Upper lobe of left lung (tissue), 6 donors: ENCODE measurements around the gene SHISA7. TPM values are rescaled to one million over a fixed set of nuclear protein-coding genes. Genes with fewer than 3 reads are reported as not detected.

Experiments used
- ATAC-seq, 2 donors: fragments of 200-7000 bp; cut with Tn5 transposase; one replicate each; pipeline ENCODE4 v1.9.1; 2022; ENCODE audit warnings: mild to moderate bottlenecking in 2 of 2, moderate library complexity in 2 of 2; ENCODE audit not compliant: low FRiP score in 2 of 2
- DNase-seq, 2 donors: peaks; one replicate each; pipeline ENCODE4 v3.0.0-alpha.2; 2019 to 2020
- H3K27ac ChIP-seq, 4 donors: fragments of 200-600 bp; sonication (generic); one replicate each; pipeline ENCODE4 v1.5.1; 2016 to 2019
- H3K27me3 ChIP-seq, 4 donors: fragments of 200-600 bp; sonication (generic); one replicate each; pipeline ENCODE4 v1.5.1; 2017 to 2019
- H3K36me3 ChIP-seq, 4 donors: fragments of 200-600 bp; sonication (generic); one replicate each; pipeline ENCODE4 v1.5.1; 2016 to 2019
- H3K4me1 ChIP-seq, 4 donors: fragments of 200-600 bp; sonication (generic); one replicate each; pipeline ENCODE4 v1.5.1; 2018 to 2019
- H3K4me3 ChIP-seq, 4 donors: fragments of 200-600 bp; sonication (generic); one replicate each; pipeline ENCODE4 v1.5.1; 2017 to 2019; ENCODE audit warnings: mild to moderate bottlenecking in 2 of 4, moderate library complexity in 1 of 4
- H3K9me3 ChIP-seq, 4 donors: fragments of 200-600 bp; sonication (generic); one replicate each; pipeline ENCODE4 v1.5.1; 2018 to 2019
- EP300 ChIP-seq, 4 donors: sonication (generic); formaldehyde crosslinking; IDR thresholded peaks; one replicate each; pipeline ENCODE4 v1.5.1; 2017; ENCODE audit warnings: antibody characterized with exemption in 4 of 4, control low read depth in 2 of 4
- POLR2A ChIP-seq, 4 donors: fragments of 450-650 bp; IDR thresholded peaks; one replicate each; pipeline ENCODE4 v1.5.1; 2016 to 2017; ENCODE audit warnings: antibody characterized with exemption in 4 of 4, mild to moderate bottlenecking in 2 of 4
- POLR2AphosphoS5 ChIP-seq, 2 donors: sonication (generic); formaldehyde crosslinking; IDR thresholded peaks; one replicate each; pipeline ENCODE4 v1.5.1; 2017; ENCODE audit warnings: antibody characterized with exemption in 2 of 2
- WGBS, 2 donors: methylation state at CpG; one replicate each; pipeline ENCODE4 v1.1.5; 2017 to 2018; 5-methylcytosine and 5-hydroxymethylcytosine counted together
- total RNA-seq, 6 donors: library from RNA; depleted of rRNA in 4 of 6; stranded (reverse); fragments of >200 nt in 4 of 6; gene quantifications; one replicate each; pipeline versions ENCODE4 v1.1.0 to v1.2.1, GENCODE V29; 2016 to 2021
- TF ChIP-seq, protein P1 (sequence below), 6 experiments: fragments of 450-650 bp in 4 of 6; fragments of 200-600 bp in 2 of 6; sonication (generic) in 2 of 6; IDR thresholded peaks; one replicate each; pipeline ENCODE4 v1.5.1; 2016 to 2019; ENCODE audit warnings: antibody characterized with exemption in 6 of 6
- donor health status: DM: no; HTN: no; CAD: no; lungs with moderate emphysema.
- donor health status: DM: no; HTN: yes; CAD: no; lungs with severe emphysema.

Gene SHISA7
- not detected for total RNA-seq

DNA sequence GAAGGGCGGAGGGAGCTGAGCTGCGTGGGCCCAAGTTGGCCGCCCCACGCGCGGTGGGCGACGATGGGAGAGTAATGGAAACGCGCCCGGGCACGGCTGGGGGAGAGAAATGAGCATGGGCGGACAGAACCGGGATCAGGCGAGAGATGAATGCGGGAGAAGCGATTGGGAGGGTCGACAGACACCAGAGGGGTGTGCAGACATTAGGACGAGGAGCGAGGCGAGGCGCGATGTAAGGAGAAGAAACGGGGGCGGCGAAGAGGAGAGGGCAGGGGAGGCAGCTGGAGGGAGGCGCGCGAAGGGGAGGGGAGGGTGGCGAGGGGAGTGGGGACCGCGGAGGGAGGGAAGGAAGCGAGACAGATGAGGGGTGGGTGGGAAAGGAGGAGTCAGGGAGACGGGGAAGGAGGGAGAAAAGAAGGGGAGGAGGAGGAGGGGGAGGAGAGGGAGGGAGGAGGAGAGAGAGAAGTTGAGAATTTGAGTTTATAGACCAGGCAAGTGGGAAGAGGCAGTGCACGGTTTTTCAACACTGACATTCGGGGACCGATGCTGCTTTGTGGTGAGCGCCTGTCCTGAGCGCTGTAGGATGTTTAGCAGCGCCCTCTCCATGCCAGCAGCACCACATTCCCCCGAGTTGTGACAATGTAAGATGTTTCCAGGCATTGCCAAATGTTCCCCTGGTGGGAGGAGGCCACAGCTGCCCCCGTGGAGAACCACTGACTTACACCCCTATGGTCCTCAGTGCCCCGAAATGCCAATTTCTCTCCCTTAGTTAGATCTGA lies at the start of gene SHISA7:
Gene SHISA7 (minus strand): TSS at position 256 of the 779 bp plus-strand sequence. CDS start 437 bp downstream, outside the sequence.
- WGBS, 2 donors = 3 to 5% methylated on average over 35 to 40 of the region's 43 CpGs
- peaks cover 0 to 64% (median 33%) of the 10 kb centered on the region in 4 donors for H3K27me3 ChIP-seq
- TF ChIP-seq POLR2A (IDR thresholded peaks at IDR 0.05) (no peak), EP300 (IDR thresholded peaks at IDR 0.05) (no peak), POLR2AphosphoS5 (IDR thresholded peaks at IDR 0.05) (no peak)
- TF ChIP-seq, protein P1, sequence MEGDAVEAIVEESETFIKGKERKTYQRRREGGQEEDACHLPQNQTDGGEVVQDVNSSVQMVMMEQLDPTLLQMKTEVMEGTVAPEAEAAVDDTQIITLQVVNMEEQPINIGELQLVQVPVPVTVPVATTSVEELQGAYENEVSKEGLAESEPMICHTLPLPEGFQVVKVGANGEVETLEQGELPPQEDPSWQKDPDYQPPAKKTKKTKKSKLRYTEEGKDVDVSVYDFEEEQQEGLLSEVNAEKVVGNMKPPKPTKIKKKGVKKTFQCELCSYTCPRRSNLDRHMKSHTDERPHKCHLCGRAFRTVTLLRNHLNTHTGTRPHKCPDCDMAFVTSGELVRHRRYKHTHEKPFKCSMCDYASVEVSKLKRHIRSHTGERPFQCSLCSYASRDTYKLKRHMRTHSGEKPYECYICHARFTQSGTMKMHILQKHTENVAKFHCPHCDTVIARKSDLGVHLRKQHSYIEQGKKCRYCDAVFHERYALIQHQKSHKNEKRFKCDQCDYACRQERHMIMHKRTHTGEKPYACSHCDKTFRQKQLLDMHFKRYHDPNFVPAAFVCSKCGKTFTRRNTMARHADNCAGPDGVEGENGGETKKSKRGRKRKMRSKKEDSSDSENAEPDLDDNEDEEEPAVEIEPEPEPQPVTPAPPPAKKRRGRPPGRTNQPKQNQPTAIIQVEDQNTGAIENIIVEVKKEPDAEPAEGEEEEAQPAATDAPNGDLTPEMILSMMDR (IDR thresholded peaks at IDR 0.05) = no peak

DNA sequence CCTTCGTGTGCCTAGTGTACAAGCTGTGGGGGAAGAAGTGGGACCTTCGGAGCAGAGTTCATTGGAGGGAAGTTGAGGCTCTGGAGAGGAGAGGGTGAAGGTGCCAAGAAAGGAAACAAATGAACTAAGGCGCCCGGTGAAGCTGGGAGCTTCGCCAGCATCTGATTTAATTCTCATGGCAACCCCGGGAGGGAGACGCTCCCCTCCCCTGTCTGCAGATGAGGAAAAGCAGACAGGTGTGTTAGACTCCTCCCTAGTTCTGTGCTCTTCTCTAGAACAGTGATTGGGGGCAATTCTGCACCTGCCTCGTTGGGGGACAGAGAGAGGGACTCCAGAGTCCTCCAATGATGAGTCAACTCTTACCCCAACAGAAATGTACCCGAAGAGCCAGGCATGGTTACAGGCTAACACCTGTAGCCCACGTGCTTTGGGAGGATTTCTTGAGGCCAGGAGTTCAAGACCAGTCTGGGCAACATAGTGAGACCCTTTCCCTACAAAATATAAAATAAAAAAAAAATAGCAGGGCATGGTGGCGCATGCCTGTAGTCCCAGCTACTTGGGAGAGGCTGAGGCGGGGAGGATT lies 49.4 kb upstream of the SHISA7 start:
- Histone ChIP-seq H3K36me3 (no peaks in the 10 kb centered on the region), H3K27me3 (peaks cover 0 to 7% (median 0%) of the 10 kb centered on the region in 4 donors), H3K27ac (no peak overlapping the region)

More for the DNA sequence above, at the start of gene SHISA7:
- ATAC-seq (no peak), DNase-seq (no peak)
- Histone ChIP-seq H3K4me1 (peaks cover 5 to 35% (median 10%) of the 10 kb centered on the region in 4 donors), H3K4me3 (no peak within 1 kb of the TSS), H3K27ac (no peak within 1 kb of the TSS), H3K36me3 (no peaks in the 10 kb centered on the region), H3K9me3 (no peaks in the 10 kb centered on the region)

DNA sequence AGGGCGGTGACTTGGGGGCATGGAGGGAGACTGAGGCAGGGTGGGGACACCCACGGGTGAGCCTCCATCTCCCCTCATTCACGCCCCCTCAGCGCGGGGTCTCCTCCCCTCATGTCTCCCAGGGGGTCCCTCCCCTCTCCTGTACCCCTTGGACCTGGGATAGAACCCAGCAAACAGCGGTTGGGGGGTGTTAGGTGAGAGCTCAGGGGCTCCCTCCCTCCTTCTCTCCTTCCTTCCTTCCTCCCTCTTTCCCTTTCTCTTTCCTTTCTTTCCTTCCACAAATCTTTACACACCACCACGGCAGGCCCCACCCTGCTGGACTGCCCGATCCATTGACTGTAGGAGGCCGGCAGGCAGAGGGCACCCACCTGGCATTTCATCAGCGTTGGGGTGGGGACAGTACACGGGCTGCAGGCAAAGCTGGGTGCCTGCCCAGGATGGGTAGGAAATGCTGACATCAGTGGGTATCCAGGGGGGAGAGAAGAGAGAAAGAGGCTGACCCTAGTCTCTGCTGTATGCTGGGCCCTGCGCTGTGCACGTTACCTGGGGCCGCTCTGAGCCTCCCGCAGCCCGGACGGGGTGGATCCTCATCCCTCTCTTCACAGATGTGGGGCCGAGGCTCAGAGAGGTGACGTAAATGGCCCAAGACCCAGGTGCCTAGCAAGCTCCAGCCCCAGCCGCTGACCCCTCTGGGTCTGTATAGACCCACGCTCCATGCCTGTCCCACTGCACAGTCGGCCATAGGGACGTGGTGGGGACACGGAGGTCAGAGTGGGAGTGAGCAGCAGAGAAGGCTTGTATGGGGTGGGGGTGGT lies 48.7 kb upstream of the SHISA7 start:
- no peaks in the 10 kb centered on the region for H3K36me3 ChIP-seq
- no peak overlapping the region for H3K4me3 ChIP-seq
- peaks cover 8 to 21% (median 15%) of the 10 kb centered on the region in 4 donors for H3K4me1 ChIP-seq
- 58 to 81% methylated on average over 14 to 24 of the region's 24 CpGs for WGBS, 2 donors
- no peaks in the 10 kb centered on the region for H3K9me3 ChIP-seq
- DNase-seq = peak in 1 of 2 donors; percentile 67
- no peak for ATAC-seq
- TF ChIP-seq EP300 (IDR thresholded peaks at IDR 0.05) = no peak
- TF ChIP-seq, protein P1 (IDR thresholded peaks at IDR 0.05) = no peak
- TF ChIP-seq POLR2A (IDR thresholded peaks at IDR 0.05) = no peak
- no peak for TF ChIP-seq POLR2AphosphoS5 (IDR thresholded peaks at IDR 0.05)
- H3K27ac ChIP-seq = no peak overlapping the region
- peaks cover 0 to 7% (median 0%) of the 10 kb centered on the region in 4 donors for H3K27me3 ChIP-seq

More for the DNA sequence above, 49.4 kb upstream of the SHISA7 start:
- DNase-seq (no peak), ATAC-seq (no peak)
- Histone ChIP-seq H3K4me1 (peaks cover 2 to 14% (median 8%) of the 10 kb centered on the region in 4 donors), H3K9me3 (no peaks in the 10 kb centered on the region), H3K4me3 (no peak overlapping the region)
- TF ChIP-seq, protein P1 (IDR thresholded peaks at IDR 0.05) = no peak
- TF ChIP-seq EP300 (IDR thresholded peaks at IDR 0.05) (no peak), POLR2A (IDR thresholded peaks at IDR 0.05) (no peak), POLR2AphosphoS5 (IDR thresholded peaks at IDR 0.05) (no peak)
- WGBS, 2 donors = 45 to 50% methylated on average over 12 of the region's 12 CpGs

DNA sequence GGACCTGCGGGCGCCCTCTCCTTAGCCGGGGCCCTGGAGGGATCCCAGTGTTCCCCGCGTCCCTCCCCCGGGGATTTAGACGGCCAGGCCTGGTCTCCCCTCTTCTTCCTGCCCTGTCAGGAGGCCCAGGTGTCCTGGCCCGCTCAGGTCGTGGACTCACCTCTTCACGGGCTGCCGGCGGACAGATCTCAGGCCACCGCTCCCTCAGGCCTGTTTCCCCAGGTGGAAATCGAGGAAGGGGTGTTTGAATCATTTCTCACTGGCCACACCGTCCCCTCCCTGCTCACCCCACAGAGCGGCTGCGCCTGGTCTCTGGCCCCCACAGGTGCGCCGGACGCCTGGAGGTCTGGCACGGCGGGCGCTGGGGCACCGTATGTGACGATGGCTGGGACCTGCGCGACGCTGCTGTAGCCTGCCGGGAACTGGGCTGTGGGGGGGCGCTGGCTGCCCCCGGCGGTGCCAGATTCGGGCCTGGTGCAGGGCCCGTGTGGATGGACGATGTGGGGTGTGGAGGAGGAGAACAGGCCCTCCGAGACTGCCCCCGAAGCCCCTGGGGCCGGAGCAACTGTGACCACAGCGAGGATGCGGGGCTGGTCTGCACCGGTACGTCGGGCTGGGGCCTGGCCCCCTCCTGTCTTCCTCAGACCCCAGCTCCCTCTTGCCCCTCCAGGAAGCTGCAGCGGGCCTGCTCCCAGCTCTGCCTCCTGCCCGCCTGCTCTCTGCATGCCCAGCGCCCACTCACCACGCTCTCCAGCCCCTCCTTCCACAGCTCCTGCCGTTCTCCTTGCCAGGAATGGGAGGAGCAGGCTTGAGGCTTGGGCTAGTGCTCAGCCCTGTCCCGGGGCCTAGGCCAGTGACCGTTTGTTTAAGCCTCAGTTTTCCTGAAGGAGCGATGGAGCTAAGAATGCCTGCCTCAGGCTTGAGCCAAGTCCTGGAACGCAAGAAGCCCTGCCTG lies 47.7 kb upstream of the SHISA7 start:
- Histone ChIP-seq H3K9me3 (no peaks in the 10 kb centered on the region), H3K27ac (no peak overlapping the region), H3K27me3 (peaks cover 0 to 7% (median 0%) of the 10 kb centered on the region in 4 donors), H3K4me1 (peaks cover 17 to 31% (median 25%) of the 10 kb centered on the region in 4 donors), H3K4me3 (no peak overlapping the region), H3K36me3 (no peaks in the 10 kb centered on the region)
- DNase-seq (peak in 1 of 2 donors; percentile 83), ATAC-seq (no peak)
- WGBS, 2 donors = 83 to 88% methylated on average over 23 to 48 of the region's 52 CpGs
- no peak for TF ChIP-seq POLR2A (IDR thresholded peaks at IDR 0.05)
- TF ChIP-seq, protein P1 (IDR thresholded peaks at IDR 0.05) = no peak
- no peak for TF ChIP-seq EP300 (IDR thresholded peaks at IDR 0.05)
- no peak for TF ChIP-seq POLR2AphosphoS5 (IDR thresholded peaks at IDR 0.05)
